SK-N-SH treated with all-trans-retinoic acid at 6 μM for 48 hours (cell line): ENCODE data around the gene PDE1C.

Experiments used
- ATAC-seq: fragments of 200-7000 bp; cut with Tn5 transposase; 3 replicates; pipeline ENCODE4 v1.9.1; 2020; ENCODE audit warnings: mild to moderate bottlenecking, moderate library complexity
- RARB ChIP-seq: fragments of 250-450 bp; sonication (Bioruptor Pico); IDR thresholded peaks from 2 replicates; pipeline ENCODE4 v1.8.0; 2021; ENCODE audit warnings: mild to moderate bottlenecking, moderate library complexity
- SNAI2 ChIP-seq: fragments of 250-450 bp; sonication (Bioruptor Pico); IDR thresholded peaks from 2 replicates; pipeline ENCODE4 v1.5.0; 2020; ENCODE audit warnings: mild to moderate bottlenecking, moderate library complexity
- TCF4 ChIP-seq: fragments of 250-450 bp; sonication (Bioruptor Pico); IDR thresholded peaks from 2 replicates; pipeline ENCODE4 v1.8.0; 2021; ENCODE audit warnings: mild to moderate bottlenecking, moderate library complexity, borderline replicate concordance
- TSHZ2 ChIP-seq: fragments of 250-450 bp; sonication (Bioruptor Pico); IDR thresholded peaks from 2 replicates; pipeline ENCODE4 v1.5.0; 2020; ENCODE audit warnings: mild to moderate bottlenecking, moderate library complexity
- ZC3H10 ChIP-seq: fragments of 250-450 bp; sonication (Bioruptor Pico); IDR thresholded peaks from 2 replicates; pipeline ENCODE4 v1.5.1; 2021; ENCODE audit warnings: mild to moderate bottlenecking, moderate library complexity
- ZFP3 ChIP-seq: fragments of 250-450 bp; sonication (Bioruptor Pico); IDR thresholded peaks from 2 replicates; pipeline ENCODE4 v1.5.0; 2020; ENCODE audit warnings: mild to moderate bottlenecking, moderate library complexity
- ZNF70 ChIP-seq: fragments of 450-650 bp; formaldehyde crosslinking; IDR thresholded peaks from 2 replicates; pipeline ENCODE4 v1.5.0; 2020; ENCODE audit warnings: mild to moderate bottlenecking, moderate library complexity

The PDE1C gene

GRCh38 chr7:31702354-31702753, 367.9 kb downstream of the PDE1C start:
- no peak for TF ChIP-seq TCF4 (CRISPR knock-in tag)
- TF ChIP-seq ZC3H10 (CRISPR knock-in tag): no peak
- TF ChIP-seq RARB (CRISPR knock-in tag): no peak
- TF ChIP-seq SNAI2: no peak
- TF ChIP-seq ZNF70 (CRISPR knock-in tag): no peak
- no peak for TF ChIP-seq TSHZ2 (CRISPR knock-in tag)
- no peak for TF ChIP-seq ZFP3 (CRISPR knock-in tag)

More at GRCh38 chr7:31702354-31702753, 367.9 kb downstream of the PDE1C start:
- no peak for ATAC-seq
